ENCODE data around the gene HNRNPUL2. TPM values are rescaled to one million over a fixed set of nuclear protein-coding genes. Genes with fewer than 3 reads are reported as not detected.

Gene HNRNPUL2
- total and polyA plus RNA-seq, 12 donors = 9.6 to 40.2 (median 23.3) TPM

DNA sequence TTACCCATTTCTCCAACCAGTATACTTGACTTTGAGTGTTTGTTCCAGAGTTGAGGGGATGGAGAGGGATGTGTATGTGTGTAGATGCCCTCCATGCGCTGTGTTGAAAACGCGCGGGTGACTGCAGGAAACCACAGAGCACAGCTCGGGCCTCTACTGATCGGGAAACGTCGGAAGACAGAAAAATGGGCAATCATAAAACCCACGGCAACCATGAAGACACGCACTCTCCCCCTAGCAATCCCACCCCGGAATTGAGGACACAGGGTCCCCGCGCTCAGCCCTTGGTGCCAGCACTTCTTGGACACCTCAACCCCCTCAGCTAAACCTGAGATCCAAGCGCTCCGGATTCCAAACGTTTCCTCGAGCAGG, 56.0 kb downstream of the HNRNPUL2 start:
- intact Hi-C loops (cut with DNase I) = no loop called here
- TF ChIP-seq, protein P1, sequence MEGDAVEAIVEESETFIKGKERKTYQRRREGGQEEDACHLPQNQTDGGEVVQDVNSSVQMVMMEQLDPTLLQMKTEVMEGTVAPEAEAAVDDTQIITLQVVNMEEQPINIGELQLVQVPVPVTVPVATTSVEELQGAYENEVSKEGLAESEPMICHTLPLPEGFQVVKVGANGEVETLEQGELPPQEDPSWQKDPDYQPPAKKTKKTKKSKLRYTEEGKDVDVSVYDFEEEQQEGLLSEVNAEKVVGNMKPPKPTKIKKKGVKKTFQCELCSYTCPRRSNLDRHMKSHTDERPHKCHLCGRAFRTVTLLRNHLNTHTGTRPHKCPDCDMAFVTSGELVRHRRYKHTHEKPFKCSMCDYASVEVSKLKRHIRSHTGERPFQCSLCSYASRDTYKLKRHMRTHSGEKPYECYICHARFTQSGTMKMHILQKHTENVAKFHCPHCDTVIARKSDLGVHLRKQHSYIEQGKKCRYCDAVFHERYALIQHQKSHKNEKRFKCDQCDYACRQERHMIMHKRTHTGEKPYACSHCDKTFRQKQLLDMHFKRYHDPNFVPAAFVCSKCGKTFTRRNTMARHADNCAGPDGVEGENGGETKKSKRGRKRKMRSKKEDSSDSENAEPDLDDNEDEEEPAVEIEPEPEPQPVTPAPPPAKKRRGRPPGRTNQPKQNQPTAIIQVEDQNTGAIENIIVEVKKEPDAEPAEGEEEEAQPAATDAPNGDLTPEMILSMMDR (IDR thresholded peaks at IDR 0.05) = no peak
- TF ChIP-seq POLR2A (IDR thresholded peaks at IDR 0.05) = no peak
- 0 to 2% (median 1%) methylated on average over 12 to 17 of the region's 17 CpGs for WGBS, 4 donors

DNA sequence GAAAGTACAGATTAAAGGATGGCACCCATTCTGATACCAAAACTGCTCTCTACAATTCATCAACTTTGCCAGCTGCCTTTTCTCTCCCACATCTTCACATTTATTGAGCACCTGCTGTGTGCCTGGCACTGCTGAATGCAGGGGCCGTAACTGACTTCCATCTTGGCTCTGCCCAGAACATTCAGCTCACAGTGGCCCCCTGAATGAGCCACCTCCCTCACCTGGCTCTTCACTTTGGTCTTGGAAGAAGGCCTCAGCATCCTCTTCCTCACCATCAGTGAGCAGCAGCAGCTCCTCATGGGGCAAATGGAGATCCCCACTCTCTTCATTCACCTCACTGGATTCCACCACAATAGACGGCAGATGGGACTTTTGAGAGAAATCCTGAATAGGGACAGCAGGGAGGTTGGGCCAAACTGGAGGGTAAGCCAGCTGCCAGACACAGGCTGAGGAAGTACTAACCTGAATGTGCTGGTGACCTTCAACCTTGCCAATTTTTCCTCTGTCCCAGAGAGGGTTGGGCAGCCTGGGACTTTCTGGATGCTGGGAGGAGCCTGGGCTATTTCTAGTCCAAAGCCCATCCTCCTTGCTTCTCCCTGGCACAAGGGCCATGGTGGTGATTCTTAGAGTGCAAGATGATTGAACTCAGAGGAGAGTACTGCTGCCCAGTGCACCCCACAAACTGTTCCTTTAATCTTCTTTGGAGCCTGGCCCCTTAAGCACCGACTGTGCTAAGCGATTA, 57.7 kb downstream of the HNRNPUL2 start:
- H3K27ac ChIP-seq = peak overlapping the region in 3 of 5 donors; percentile 41 to 92 (median 72)
- H3K27me3 ChIP-seq = no peaks in the 10 kb centered on the region
- DNase-seq = peak; percentile 81 to 94 (median 90)
- intact Hi-C loops (cut with DNase I) = no loop called here
- no peak overlapping the region for H3K4me3 ChIP-seq
- no peaks in the 10 kb centered on the region for H3K9me3 ChIP-seq (replicated peaks in 1 of 3)
- TF ChIP-seq, protein P1 (IDR thresholded peaks at IDR 0.05) = no peak
- peak in 1 of 2 donors; percentile 51 for TF ChIP-seq POLR2A (IDR thresholded peaks at IDR 0.05)
- 37 to 58% (median 48%) methylated on average over 3 to 4 of the region's 4 CpGs for WGBS, 4 donors
- no peaks in the 10 kb centered on the region for H3K36me3 ChIP-seq (replicated peaks in 1 of 2)
- peaks cover 29 to 57% of the 10 kb centered on the region in 2 donors for H3K4me1 ChIP-seq (replicated peaks in 1 of 2)

More for the DNA sequence above, 56.0 kb downstream of the HNRNPUL2 start:
- H3K4me1 ChIP-seq (replicated peaks in 1 of 2) = peaks cover 23 to 54% of the 10 kb centered on the region in 2 donors
- peak overlapping the region; percentile 73 to 92 (median 82) for H3K27ac ChIP-seq
- H3K9me3 ChIP-seq (replicated peaks in 1 of 3) = no peaks in the 10 kb centered on the region
- no peaks in the 10 kb centered on the region for H3K27me3 ChIP-seq
- H3K36me3 ChIP-seq (replicated peaks in 1 of 2) = peaks cover 0 to 12% of the 10 kb centered on the region in 2 donors
- DNase-seq = peak in 3 of 7 donors; percentile 28 to 38 (median 33)
- H3K4me3 ChIP-seq = peak overlapping the region; percentile 53 to 94 (median 72)

DNA sequence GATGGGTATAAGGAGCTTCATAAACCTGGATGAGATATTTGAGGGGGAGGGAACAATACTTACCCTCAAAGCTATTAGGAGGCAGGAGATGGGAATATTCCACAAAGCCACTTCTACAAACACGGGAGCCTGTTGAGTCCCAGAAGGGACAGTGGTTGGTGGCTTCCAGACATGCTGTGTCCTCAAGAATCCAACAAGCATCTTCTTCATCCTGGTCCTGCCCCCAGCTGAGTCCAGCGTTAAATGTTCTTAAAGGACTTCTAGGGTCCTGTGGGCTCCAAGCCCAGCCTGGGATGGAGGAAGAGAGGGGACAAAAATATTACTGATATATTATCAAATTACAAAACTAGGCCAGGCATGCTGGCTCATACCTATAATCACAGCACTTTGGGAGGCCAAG, 59.8 kb downstream of the HNRNPUL2 start:
- intact Hi-C loops (cut with DNase I) = no loop called here
- H3K4me3 ChIP-seq = no peak overlapping the region

DNA sequence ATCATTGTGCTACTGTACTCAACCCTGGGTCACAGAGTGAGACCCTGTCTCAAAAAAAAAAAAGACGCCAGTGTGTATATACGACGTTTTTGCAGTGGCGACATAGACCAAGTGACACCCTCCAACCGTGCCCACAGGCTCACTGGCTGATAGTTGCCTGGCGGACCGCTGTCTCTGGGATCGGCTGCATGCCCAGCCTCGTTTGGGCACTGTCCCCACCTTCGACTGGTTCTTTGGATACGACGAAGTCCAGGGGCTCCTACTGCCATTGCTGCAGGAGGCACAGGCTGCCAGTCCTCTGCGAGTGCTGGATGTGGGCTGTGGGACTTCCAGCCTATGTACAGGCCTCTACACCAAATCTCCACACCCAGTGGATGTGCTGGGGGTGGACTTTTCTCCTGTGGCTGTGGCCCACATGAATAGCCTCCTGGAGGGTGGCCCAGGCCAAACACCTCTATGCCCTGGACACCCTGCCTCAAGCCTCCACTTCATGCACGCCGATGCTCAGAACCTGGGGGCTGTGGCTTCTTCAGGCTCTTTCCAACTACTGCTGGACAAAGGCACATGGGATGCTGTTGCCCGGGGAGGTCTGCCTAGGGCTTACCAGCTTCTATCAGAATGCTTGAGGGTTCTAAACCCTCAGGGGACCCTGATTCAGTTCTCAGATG, 60.9 kb downstream of the HNRNPUL2 start:
- H3K36me3 ChIP-seq (replicated peaks in 1 of 2) = peaks cover 0 to 11% of the 10 kb centered on the region in 2 donors
- peak overlapping the region in 2 of 4 donors; percentile 59 to 98 for H3K4me3 ChIP-seq
- peak overlapping the region; percentile 85 to 97 (median 91) for H3K27ac ChIP-seq
- intact Hi-C loops (cut with DNase I) = no loop called here
- H3K4me1 ChIP-seq (replicated peaks in 1 of 2) = peaks cover 23 to 50% of the 10 kb centered on the region in 2 donors
- no peak for DNase-seq
- TF ChIP-seq POLR2A (IDR thresholded peaks at IDR 0.05) = no peak
- TF ChIP-seq, protein P1 (IDR thresholded peaks at IDR 0.05) = no peak
- WGBS, 4 donors = 40 to 71% (median 60%) methylated on average over 4 to 16 of the region's 16 CpGs
- H3K9me3 ChIP-seq (replicated peaks in 1 of 3) = no peaks in the 10 kb centered on the region
- no peaks in the 10 kb centered on the region for H3K27me3 ChIP-seq

More for the DNA sequence above, 59.8 kb downstream of the HNRNPUL2 start:
- H3K4me1 ChIP-seq (replicated peaks in 1 of 2) = peaks cover 24 to 53% of the 10 kb centered on the region in 2 donors
- H3K9me3 ChIP-seq (replicated peaks in 1 of 3) = no peaks in the 10 kb centered on the region
- H3K27me3 ChIP-seq = no peaks in the 10 kb centered on the region
- no peak overlapping the region for H3K27ac ChIP-seq
- 76 to 92% (median 84%) methylated on average over 2 of the region's 2 CpGs for WGBS, 4 donors
- TF ChIP-seq, protein P1 (IDR thresholded peaks at IDR 0.05) = no peak
- no peak for TF ChIP-seq POLR2A (IDR thresholded peaks at IDR 0.05)
- DNase-seq = no peak
- peaks cover 0 to 7% of the 10 kb centered on the region in 2 donors for H3K36me3 ChIP-seq (replicated peaks in 1 of 2)

Measured in adrenal gland (tissue), 12 donors.